PC-3 (cell line): ENCODE results near the gene GNRH2.

ENCODE experiments used
- CTCF ChIP-seq: fragments of 300-600 bp; sonication (generic); conservative IDR thresholded peaks from 2 replicates; pipeline ENCODE4 v1.5.1; 2017; ENCODE audit warnings: antibody characterized with exemption, low read depth, mild to moderate bottlenecking, low read length
- EZH2 ChIP-seq: fragments of 300-600 bp; sonication (generic); IDR thresholded peaks from one replicate; pipeline ENCODE4 v1.6.1; 2017; ENCODE audit warnings: antibody characterized with exemption, mild to moderate bottlenecking, low read length; ENCODE audit not compliant: unreplicated experiment

GRCh38 chr20:3040086-3040485 lies 3.3 kb upstream of the GNRH2 start:
- TF ChIP-seq CTCF (no peak), EZH2 (no peak)
